Posterior vena cava (tissue), 2 donors: ENCODE data around the gene CCT6B. TPM values are rescaled to one million over a fixed set of nuclear protein-coding genes. Genes with fewer than 3 reads are reported as not detected.
"Not testable (repeated sequence)": the region's sequence is repeated elsewhere in the genome, so short reads cannot be mapped to it uniquely, and the experiment has no call there.

Experiments used
- DNase-seq: peaks from one replicate; pipeline ENCODE4 v3.0.0-alpha.2; 2020; ENCODE audit warnings: low spot score
- intact Hi-C, 2 donors: fragments of 100-400 bp; cut with DNase I; formaldehyde crosslinking; loops; one replicate each; pipeline versions ENCODE4 v1.14.1 to v1.14.2; 2022 to 2023
- long read RNA-seq, 2 donors: library from polyadenylated mRNA; unstranded; transcript quantifications; one replicate each; pipeline ENCODE4 v2.0.0, GENCODE V29; 2020 to 2021
- total RNA-seq, 2 donors: library from RNA; stranded (reverse); fragmentation: NEBNext Ultra II Directional; extraction: Animal tissue kit (Norgen Biotek cat#: 25700); gene quantifications; one replicate each; pipeline ENCODE4 v1.2.1, GENCODE V29; 2021
- donor health status: DM: yes; HTN: yes; CAD: no.
- donor health status: DM: yes; HTN: yes; CAD: no.

CCT6B gene, protein sequence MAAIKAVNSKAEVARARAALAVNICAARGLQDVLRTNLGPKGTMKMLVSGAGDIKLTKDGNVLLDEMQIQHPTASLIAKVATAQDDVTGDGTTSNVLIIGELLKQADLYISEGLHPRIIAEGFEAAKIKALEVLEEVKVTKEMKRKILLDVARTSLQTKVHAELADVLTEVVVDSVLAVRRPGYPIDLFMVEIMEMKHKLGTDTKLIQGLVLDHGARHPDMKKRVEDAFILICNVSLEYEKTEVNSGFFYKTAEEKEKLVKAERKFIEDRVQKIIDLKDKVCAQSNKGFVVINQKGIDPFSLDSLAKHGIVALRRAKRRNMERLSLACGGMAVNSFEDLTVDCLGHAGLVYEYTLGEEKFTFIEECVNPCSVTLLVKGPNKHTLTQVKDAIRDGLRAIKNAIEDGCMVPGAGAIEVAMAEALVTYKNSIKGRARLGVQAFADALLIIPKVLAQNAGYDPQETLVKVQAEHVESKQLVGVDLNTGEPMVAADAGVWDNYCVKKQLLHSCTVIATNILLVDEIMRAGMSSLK
- 1 to 10 TPM; 1.8 to 2.4 TPM for total RNA-seq
- long read RNA-seq, donor 1: 0 reads
- long read RNA-seq, donor 2, partial matches to known transcripts: 0 of 2 reads
- long read RNA-seq, donor 2, other reads (novel, unspliced or antisense): 2 of 2 reads

DNA sequence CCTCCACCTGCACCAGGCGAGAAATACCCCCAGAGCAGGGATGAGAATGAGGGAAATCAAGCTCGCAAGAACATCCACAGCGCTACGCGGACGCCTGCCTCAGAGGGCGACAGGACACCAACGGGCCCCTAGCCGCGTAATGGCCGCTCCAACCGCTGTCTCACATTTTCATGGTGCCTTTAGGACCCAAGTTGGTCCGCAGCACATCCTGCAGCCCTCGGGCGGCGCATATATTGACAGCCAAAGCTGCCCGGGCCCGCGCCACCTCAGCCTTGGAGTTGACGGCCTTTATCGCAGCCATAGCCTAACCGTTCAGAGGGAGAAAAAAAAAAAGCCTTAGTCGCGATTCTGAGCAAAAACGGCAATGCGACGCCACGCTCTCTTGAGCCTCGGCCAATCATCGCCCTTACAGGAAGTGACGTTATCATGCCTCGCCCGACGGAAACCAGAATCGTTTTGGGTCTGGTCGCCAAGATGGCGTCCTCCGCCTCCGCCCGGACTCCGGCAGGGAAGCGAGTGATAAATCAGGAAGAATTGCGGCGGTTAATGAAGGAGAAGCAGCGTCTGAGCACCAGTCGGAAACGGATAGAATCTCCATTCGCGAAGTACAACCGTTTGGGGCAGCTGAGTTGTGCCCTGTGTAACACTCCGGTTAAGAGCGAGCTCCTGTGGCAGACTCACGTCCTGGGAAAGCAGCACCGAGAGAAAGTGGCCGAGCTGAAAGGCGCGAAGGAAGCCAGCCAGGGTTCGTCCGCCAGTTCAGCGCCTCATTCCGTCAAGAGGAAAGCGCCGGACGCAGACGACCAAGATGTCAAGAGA lies at the start of gene CCT6B, which contains the start of gene ZNF830:
Gene CCT6B, minus strand, starts transcription at position 368 of the 819 bp plus-strand sequence. Its CDS starts 67 bp downstream, at position 301.
Gene ZNF830, plus strand, starts transcription at position 448 of the 819 bp plus-strand sequence. Its CDS starts 27 bp downstream, at position 475.
- intact Hi-C loops: no loop called here
- peak; percentile 97 for DNase-seq

DNA sequence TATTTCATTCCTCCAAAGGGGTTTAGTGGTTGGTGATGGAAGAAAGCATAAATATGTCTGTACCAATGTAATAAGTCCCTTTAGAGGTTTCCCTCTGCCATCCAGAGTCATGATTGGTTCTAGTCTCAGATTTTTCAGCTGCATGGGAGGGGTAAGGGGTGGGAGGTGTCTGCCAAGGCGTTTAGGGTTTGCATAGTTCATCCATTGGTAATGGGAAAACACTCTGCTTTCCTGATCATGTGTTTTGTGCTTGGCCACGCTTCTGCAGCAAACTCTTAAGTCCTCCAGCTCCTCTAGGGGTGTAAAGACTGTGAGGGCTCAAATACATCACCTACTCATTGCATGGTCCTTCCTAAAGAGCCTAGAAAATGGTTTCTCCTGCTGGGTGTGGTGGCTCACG lies 48.8 kb upstream of the CCT6B start:
- no peak for DNase-seq
- intact Hi-C loops: no loop called here

- intact Hi-C loops: no loop called here
- no peak for DNase-seq
Observed at GRCh38 chr17:35006961-35007360, 45.7 kb upstream of the CCT6B start.

- intact Hi-C loops: no loop called here
Observed at GRCh38 chr17:35006345-35006744, 45.1 kb upstream of the CCT6B start.

GRCh38 chr17:35003778-35004177 lies 42.5 kb upstream of the CCT6B start:
- intact Hi-C loops: loop anchor here in 1 of 2 donors (2.0 kb wide), 1 partner anchor 15 kb away; no protein-coding TSS in a partner anchor
- no peak for DNase-seq

More at GRCh38 chr17:35006345-35006744, 45.1 kb upstream of the CCT6B start:
- no peak for DNase-seq

- DNase-seq: no peak
- intact Hi-C loops: no loop called here
Observed at GRCh38 chr17:35002876-35003551, 41.8 kb upstream of the CCT6B start.

DNA sequence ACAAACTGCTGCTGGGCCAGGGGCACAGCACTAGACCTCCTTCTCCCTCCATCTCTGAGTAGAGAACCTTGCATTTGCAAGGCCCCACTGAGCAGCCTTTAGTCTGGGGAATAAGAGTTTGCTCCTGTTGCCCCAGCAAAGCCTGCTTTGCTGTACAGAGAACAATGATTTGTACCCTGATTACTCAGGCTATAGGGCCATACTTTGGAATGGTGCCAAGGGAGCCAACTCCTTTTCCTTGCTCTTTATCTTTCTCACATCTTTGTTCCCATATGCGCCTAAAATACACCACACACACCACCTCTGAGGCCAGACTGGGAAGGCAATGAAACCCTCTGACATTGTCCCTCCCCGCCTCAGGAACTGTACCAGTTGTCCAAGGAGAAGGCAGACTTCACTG lies 40.3 kb upstream of the CCT6B start:
- intact Hi-C loops: no loop called here
- DNase-seq: no peak

DNA sequence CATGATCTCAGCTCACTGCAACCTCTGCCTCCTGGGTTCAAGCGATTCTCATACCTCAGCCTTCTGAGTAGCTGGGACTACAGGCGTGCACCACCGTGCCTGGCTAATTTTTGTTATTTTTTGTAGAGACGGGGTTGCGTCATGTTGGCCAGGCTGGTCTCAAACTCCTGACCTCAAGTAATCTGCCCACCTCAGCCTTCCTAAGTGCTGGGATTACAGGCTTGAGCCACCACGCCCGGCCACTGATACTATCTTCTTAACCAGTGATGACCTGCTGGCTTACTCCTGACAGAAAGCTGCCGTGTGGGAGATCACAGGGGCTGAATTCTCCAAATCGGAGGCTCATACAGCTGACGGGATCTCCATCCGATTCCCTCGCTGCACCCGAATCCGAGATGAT lies 39.7 kb upstream of the CCT6B start:
- intact Hi-C loops, DNase-seq: not testable (repeated sequence)

DNA sequence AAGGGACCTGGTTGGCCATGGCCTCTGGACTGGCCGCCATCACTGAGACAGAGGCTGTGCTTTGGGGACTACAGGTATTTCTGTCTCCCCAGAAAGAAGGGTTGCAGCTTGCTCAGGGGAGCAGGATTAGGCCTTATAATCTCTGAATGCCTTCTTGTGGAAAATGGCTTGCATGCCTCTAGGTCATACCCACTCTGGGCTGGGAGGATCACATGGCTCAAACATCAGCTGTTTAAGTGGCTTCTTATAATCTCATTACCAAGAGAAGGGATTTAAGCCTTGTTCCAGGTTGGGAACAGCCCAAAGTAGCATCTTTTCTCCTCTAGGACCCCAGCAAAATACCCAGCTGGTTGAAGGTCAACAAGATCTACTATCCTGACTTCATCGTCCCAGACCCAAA lies 38.2 kb upstream of the CCT6B start:
- no peak for DNase-seq

GRCh38 chr17:34998205-34998604 lies 36.9 kb upstream of the CCT6B start:
- DNase-seq: peak; percentile 90
- intact Hi-C loops: loop anchor here in 1 of 2 donors (10.0 kb wide), 1 partner anchor 117 kb away; the partner anchor contains the start of gene RAD51D

More for the DNA sequence above, 38.2 kb upstream of the CCT6B start:
- intact Hi-C loops: loop anchor here in 1 of 2 donors (10.0 kb wide), 1 partner anchor 115 kb away; the partner anchor contains the start of gene RAD51D

GRCh38 chr17:34997355-34997862 lies 36.1 kb upstream of the CCT6B start:
- no peak for DNase-seq
- intact Hi-C loops: loop anchor here in 1 of 2 donors (10.0 kb wide), 1 partner anchor 117 kb away; the partner anchor contains the start of gene RAD51D

DNA sequence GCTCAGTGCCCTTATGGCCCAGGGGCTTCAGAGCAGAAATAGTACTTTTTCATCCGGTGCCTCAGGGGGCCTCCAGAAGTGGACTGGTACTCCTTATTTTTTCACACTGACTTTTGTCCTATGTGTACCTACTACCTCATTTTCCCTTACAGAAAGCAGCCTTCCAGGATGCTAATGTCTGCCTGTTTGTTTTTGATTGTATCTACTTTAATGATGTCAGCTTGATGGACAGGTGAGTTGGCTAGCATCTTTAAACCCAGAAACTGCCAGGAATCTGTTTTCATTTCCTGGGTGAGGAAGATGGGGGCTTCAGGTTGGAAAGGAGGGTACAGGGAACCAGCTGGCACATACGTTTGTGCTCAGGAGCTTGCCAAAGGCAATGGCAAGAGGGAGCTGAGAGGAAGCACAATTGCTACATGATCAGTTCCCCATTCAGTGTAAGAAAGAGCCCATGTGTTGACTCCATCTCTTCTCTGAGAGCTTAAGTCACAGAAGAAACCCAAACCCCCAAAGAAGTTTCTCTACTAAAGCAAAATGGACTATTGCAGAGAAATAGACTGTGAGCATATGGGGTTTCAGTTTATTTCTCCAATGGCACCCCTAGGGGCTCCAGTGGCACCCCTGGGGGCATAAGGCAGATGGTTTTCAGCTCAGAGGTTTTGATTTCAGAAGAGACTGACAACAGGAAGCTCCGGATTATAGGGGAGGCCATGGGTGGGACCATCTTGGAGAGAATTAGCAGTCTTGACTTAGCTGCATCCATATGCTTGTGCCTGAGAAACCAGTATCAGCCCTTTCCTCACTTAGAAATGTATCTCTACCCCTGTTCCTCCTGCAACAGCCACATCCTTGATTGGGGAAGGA lies 35.4 kb upstream of the CCT6B start:
- DNase-seq: no peak
- intact Hi-C loops: loop anchor here in 1 of 2 donors (10.0 kb wide), 1 partner anchor 118 kb away; the partner anchor contains the start of gene RAD51D

GRCh38 chr17:34993031-34993430 lies 31.8 kb upstream of the CCT6B start:
- intact Hi-C loops: loop anchor here in 1 of 2 donors (10.0 kb wide), 1 partner anchor 122 kb away; the partner anchor contains the start of gene RAD51D
- DNase-seq: no peak

- no peak for DNase-seq
- intact Hi-C loops: loop anchor here in 1 of 2 donors (10.0 kb wide), 1 partner anchor 123 kb away; the partner anchor contains the start of gene RAD51D
Observed at GRCh38 chr17:34991606-34992005, 30.3 kb upstream of the CCT6B start.

DNA sequence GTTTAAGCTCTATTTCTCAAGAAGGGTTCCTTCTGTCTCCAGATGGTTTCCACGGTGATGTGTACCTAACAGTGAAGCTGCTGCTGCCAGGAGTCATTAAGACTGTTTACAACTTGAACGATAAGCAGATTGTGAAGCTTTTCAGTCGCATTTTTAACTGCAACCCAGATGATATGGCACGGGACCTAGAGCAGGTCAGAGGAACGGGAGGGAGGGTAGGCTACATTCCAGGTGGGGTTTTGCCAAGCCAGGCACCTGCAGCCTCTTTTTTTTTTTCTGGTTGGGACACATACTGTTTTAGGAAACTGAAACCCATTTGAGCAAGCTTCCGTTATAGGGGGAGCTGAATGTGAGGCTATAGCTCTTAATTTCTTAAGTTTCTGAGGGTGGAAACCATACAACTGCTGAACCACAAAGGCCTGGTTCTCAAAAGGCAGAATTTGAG lies 29.7 kb upstream of the CCT6B start:
- intact Hi-C loops: loop anchor here in 1 of 2 donors (10.0 kb wide), 1 partner anchor 124 kb away; the partner anchor contains the start of gene RAD51D

DNA sequence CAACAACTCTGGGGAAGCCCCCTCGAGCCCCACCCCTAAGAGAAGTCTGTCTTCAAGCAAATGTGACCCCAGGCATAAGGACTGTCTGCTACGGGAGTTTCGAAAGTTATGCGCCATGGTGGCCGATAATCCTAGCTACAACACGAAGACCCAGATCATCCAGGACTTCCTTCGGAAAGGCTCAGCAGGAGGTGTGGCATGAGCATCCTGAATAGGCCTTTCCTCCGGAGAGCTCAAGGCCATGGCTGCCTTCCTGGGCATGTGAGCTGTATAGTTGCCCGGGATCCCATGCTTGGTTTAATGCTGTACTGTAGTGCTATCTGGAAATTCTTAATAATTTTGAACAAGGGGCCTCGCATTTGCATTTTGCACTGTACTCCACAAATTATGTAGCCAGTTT lies 28.2 kb upstream of the CCT6B start:
- DNase-seq: no peak
- intact Hi-C loops: no loop called here

More for the DNA sequence above, 29.7 kb upstream of the CCT6B start:
- no peak for DNase-seq

DNA sequence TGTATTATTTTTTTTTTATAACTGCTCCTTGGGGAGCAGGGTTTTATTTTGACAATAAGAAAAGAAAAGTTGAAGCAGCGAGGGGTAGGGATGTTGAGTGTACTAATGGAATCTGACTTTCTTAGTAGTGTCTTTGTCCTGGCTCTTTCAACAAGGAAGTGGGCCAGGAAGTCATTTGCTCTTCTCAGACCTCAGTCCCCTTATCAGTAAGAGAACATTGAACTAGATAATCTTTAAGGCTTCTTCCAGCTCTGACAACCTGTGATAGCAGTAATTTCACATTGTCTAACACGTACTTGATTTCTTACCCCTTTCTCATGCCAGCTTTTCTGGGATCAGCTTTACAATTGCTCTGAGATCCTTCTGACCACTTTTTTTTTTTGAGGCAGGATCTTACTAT lies 27.4 kb upstream of the CCT6B start:
- DNase-seq: no peak
- intact Hi-C loops: no loop called here
